Measurements from ENCODE around the gene KRTAP10-1. TPM values are rescaled to one million over a fixed set of nuclear protein-coding genes. Genes with fewer than 3 reads are reported as not detected.

Gene KRTAP10-1
- total RNA-seq, 1 experiment from 2014 or later: not detected

- no peaks in the 10 kb centered on the region for H3K4me1 ChIP-seq (ENCODE audit: control insufficient read depth, insufficient read depth, low read length)
- no peak for DNase-seq (ENCODE audit: low read depth, low spot score)
- no peaks in the 10 kb centered on the region for H3K9me3 ChIP-seq (ENCODE audit: control insufficient read depth, insufficient read depth, low read depth, low read length)
- no peak for ATAC-seq
- H3K27me3 ChIP-seq (ENCODE audit: control insufficient read depth, insufficient read depth, low read length): no peaks in the 10 kb centered on the region
- ChIA-PET POLR2A (no interaction called here), CTCF (no interaction called here)
- peak overlapping the region in 1 of 2 experiments; percentile 18; a peak in 1 of 4 replicates for H3K4me3 ChIP-seq (ENCODE audit: low read depth in 2 of 2, low read length in 2 of 2)
- intact Hi-C loops (cut with micrococcal nuclease; ENCODE audit: unreplicated experiment): loop anchor here (10.0 kb wide), 1 partner anchor 268 kb away; no protein-coding TSS in a partner anchor
- no peak overlapping the region for H3K27ac ChIP-seq (ENCODE audit: low read length)
- in situ Hi-C loops (cut with HindIII; ENCODE audit: low pct_unique_long_range_greater_than_20kb, low sequenced_read_pairs): no loop called here
- peaks cover 2% of the 10 kb centered on the region; the same call in 1 of the 2 replicates for H3K36me3 ChIP-seq (ENCODE audit: control insufficient read depth, insufficient read depth, low read length)
- BruUV-seq (replicated peaks): no TSS peak
- TF ChIP-seq SIN3A (IDR thresholded peaks at IDR 0.05; ENCODE audit: borderline replicate concordance, insufficient read depth, low read depth, low read length) (no peak), REST (IDR thresholded peaks at IDR 0.05; ENCODE audit: insufficient read depth in 1 of 2, low read depth in 2 of 2, low read length in 1 of 2) (no peak)
These were observed 23.2 kb downstream of the KRTAP10-1 start for GRCh38 chr21:44516828-44517174.

DNA sequence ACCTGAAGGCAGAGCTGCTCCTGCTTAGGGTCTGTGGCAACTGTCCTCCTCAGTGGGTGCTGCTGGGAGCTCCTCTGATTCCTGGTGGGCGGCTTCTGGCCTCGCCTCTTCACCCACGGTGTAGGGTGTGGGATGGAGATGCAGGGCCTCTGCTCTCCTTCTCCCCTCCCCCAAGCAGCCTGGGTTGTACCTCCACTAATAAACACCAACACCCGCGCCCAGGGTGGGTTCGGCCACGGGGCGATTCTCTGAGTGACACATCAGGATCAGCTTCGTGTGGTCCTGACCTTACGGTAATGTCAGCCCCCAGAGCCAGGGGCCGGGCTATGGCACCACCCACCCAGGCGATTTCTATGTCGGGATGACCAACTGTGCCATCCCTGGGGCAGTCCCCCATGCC is 23.7 kb downstream of the KRTAP10-1 start:
- H3K4me1 ChIP-seq (ENCODE audit: control insufficient read depth, insufficient read depth, low read length): no peaks in the 10 kb centered on the region
- no peaks in the 10 kb centered on the region for H3K27me3 ChIP-seq (ENCODE audit: control insufficient read depth, insufficient read depth, low read length)
- in situ Hi-C loops (cut with HindIII; ENCODE audit: low pct_unique_long_range_greater_than_20kb, low sequenced_read_pairs): no loop called here
- H3K9me3 ChIP-seq (ENCODE audit: control insufficient read depth, insufficient read depth, low read depth, low read length): no peaks in the 10 kb centered on the region
- BruUV-seq (replicated peaks): no TSS peak
- DNase-seq (ENCODE audit: low read depth, low spot score) (no peak), ATAC-seq (no peak)
- TF ChIP-seq TCF7L2 (IDR thresholded peaks at IDR 0.05; ENCODE audit: low read depth, low read length) (no peak), POLR2AphosphoS5 (IDR thresholded peaks at IDR 0.05; ENCODE audit: low read depth, low read length) (no peak), SIN3A (IDR thresholded peaks at IDR 0.05; ENCODE audit: borderline replicate concordance, insufficient read depth, low read depth, low read length) (no peak), REST (IDR thresholded peaks at IDR 0.05; ENCODE audit: insufficient read depth in 1 of 2, low read depth in 2 of 2, low read length in 1 of 2) (no peak), CTCF (IDR thresholded peaks at IDR 0.05) (no peak)
- POLR2A ChIA-PET: no interaction called here
- H3K4me3 ChIP-seq (ENCODE audit: low read depth in 2 of 2, low read length in 2 of 2): no peak overlapping the region
- intact Hi-C loops (cut with micrococcal nuclease; ENCODE audit: unreplicated experiment): loop anchor here (10.0 kb wide), 1 partner anchor 268 kb away; no protein-coding TSS in a partner anchor
- peaks cover 2% of the 10 kb centered on the region; the same call in 1 of the 2 replicates for H3K36me3 ChIP-seq (ENCODE audit: control insufficient read depth, insufficient read depth, low read length)
- CTCF ChIA-PET: no interaction called here
- H3K27ac ChIP-seq (ENCODE audit: low read length): no peak overlapping the region
